GM03348 (cell line): ENCODE data around the gene ACAP3.

Experiments used
- DNase-seq: peaks from one replicate; pipeline ENCODE4 v3.0.0; 2012; ENCODE audit warnings: low spot score

Gene ACAP3, protein sequence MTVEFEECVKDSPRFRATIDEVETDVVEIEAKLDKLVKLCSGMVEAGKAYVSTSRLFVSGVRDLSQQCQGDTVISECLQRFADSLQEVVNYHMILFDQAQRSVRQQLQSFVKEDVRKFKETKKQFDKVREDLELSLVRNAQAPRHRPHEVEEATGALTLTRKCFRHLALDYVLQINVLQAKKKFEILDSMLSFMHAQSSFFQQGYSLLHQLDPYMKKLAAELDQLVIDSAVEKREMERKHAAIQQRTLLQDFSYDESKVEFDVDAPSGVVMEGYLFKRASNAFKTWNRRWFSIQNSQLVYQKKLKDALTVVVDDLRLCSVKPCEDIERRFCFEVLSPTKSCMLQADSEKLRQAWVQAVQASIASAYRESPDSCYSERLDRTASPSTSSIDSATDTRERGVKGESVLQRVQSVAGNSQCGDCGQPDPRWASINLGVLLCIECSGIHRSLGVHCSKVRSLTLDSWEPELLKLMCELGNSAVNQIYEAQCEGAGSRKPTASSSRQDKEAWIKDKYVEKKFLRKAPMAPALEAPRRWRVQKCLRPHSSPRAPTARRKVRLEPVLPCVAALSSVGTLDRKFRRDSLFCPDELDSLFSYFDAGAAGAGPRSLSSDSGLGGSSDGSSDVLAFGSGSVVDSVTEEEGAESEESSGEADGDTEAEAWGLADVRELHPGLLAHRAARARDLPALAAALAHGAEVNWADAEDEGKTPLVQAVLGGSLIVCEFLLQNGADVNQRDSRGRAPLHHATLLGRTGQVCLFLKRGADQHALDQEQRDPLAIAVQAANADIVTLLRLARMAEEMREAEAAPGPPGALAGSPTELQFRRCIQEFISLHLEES

DNA sequence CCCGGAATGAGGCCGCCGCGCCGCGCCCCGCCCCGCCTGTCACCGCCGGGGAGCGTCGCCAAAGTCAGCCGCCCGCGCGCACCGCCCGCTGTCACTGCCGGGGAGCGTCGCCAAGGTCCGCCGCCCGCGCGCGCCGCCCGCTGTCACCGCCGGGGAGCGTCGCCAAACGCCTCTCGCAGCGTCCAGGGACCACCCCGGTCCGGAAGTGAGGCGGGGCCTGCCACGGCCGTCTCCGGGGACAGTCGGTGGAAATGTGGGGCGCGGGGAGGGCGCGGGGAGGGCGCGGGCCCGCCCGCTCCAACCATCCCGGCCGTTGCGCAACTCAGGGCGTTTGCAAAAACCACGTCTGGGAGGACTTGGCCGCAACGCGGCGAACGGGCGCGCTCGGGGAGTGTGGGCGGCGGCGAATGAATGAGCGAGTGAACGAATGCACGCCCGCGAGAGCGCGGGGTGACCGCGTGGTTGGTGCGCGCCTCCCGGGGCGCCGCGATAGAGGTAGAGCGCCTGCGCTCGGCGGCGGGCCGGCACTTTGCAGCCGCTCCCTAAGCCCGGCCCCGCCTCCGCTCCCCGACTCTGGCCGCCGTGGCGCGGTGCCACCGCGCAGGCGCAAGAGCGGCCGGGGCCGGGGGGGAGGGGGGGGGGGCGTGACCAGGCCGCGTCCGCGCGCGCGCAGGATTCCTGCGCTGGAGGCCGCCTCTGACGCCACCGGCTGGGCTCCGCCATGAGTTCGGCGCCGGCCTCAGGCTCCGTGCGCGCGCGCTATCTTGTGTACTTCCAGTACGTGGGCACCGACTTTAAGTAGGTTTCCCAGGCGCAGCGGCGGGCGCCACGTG, at the start of gene ACAP3, which contains the start of gene PUSL1:
TSS of gene ACAP3 (minus strand) at position 8 of the 833 bp plus-strand sequence. CDS start 115 bp downstream, outside the sequence.
TSS of gene PUSL1 (plus strand) at position 675 of the 833 bp plus-strand sequence. CDS start at position 722, 47 bp downstream.
- DNase-seq, result peak; percentile 100

DNA sequence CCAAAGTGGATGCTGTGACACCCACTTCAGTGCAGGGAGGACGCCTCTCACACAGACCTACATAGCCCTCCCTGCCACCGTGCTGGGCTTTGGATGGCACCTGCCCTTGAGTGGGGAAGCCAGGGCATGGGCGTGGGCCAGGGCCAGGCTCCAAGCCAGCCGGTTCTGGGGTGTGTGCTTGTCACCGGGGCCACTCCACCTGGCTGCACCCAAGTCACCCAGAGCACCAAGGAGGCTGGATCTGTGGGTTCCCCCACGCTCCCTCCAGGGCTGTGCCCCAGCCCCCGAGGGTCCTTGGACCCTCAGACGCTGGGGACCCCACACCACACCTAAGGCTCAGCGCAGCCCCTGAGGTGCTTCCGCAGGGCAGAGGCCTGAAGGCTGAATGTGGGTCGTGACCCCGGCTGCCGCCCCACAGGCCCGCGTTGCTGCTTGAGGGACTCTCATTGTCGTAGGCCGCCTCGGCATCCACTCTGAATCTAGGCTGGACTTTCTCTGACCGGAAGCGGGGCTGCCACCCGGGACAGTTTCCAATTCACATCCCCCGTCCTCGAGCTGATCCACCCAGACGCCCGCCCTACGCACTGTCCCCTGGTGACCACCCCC, 49.2 kb upstream of the ACAP3 start:
- no peak for DNase-seq

- no peak for DNase-seq
Observed at GRCh38 chr1:1356166-1356795, 48.6 kb upstream of the ACAP3 start.

- peak; percentile 49 for DNase-seq
Observed at GRCh38 chr1:1355416-1355815, 47.7 kb upstream of the ACAP3 start.

GRCh38 chr1:1354271-1355247, 46.8 kb upstream of the ACAP3 start:
- no peak for DNase-seq

GRCh38 chr1:1353389-1354151, 45.8 kb upstream of the ACAP3 start:
- DNase-seq, result no peak

- DNase-seq, result no peak
Observed at GRCh38 chr1:1352786-1353388, 45.2 kb upstream of the ACAP3 start.

DNA sequence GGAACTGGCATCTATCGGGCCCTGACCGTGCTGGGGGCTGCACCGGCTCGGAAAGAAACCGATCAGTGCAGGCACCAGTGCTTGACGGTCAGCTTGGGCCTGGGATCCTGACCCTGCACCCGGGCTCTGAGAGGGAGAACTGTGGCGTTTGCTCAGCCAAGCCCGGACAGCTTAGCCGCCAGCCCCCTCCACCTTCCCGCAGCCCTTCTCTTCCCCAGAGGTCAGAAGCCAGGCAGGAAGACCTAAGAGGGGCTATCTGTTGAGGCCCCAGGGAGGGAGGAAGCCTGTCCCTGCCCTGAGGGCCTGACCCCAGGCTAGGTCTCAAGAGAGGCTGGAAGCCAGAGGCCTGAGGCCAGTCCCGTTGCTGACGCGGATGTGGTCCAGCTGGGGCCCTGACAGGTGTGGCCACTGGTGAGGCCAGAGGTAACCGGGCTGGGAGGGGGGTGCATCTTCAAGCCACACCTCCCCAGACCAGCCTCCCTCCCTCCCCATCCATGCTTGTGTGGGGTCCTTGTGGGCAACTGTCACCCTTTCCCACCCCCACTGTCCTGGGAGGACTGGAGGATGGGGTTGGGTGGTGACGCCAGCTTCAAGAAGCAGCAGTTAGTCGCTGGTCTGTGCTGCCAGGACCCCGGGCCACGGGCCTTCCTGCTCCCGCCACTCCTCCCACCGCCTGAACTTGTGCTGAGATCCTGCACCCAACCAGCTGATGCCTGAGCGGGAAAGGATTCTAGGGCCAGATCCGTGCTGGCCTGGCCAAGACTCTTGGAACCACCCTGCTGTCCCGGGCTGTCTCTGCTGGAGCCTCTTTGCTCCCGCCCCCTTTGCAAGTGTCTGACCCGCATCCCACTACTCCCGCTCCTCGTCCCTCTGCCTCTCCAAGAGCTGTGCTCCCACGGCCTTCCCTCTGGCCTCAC, 44.0 kb upstream of the ACAP3 start:
- DNase-seq, result peak; percentile 43

DNA sequence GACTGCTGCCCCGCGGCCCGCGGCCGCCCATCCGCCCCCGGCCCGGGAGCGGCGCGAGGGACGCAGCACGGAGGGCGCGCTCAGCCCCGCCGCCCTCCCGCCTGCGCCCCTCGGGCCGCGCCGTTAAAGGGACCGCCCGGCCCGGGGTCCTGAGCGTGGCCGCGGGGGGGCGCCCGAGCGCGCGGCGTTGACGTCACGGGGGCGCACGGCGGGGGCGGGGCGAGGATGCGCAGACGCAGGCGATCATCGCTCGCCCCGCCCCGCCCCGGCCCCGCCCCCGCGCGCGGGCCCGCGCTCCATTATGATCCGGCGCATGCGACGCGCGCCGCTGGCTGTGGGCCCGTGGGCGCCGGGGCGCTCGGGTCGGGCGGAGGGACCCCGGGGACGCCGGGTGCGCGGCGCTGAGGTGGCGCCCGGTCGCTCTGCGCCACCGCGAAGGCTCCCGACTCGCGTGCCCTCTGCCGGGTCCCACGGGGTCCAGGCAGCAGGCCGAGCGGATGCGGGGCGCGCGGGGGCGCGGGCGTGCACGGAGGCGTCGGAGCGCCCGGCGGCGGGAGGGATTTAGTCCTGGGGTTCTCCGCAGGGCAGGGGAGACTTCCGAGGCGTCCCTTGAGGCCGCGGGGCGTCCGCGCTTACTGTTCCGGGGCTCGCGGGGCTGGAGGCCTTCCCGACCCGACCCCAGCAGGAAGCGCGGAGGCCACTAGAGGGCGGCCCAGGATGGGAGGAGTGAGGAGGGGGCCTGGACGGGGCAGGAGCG, 41.7 kb upstream of the ACAP3 start, which contains the start of gene DVL1:
TSS of gene DVL1 (minus strand) at position 163 of the 757 bp plus-strand sequence. CDS start 353 bp downstream, outside the sequence.
- peak; percentile 93 for DNase-seq

GRCh38 chr1:1348420-1349255, 40.9 kb upstream of the ACAP3 start:
- DNase-seq, result no peak

GRCh38 chr1:1347663-1348419, 40.1 kb upstream of the ACAP3 start:
- DNase-seq, result peak; percentile 42

GRCh38 chr1:1347026-1347595, 39.4 kb upstream of the ACAP3 start:
- DNase-seq, result no peak

DNA sequence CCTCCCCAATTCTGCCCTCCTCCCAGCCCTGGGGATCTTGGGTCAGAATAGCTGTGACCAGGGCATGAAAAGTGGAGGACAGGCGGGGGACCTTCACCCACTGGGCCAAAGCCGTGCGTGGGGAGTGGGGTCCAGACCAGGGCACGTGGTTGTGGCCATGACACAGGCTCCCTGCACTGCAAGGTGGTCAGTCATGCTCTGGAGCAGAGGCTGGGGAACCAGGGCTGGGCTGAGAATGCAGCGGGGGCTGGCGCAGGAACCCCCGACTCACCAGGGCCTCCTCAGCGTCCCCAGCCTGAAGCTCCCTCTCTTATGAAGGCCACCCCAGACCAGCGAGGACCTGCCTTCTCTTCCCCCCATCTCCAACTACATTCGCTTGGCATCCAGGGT, 38.8 kb upstream of the ACAP3 start:
- no peak for DNase-seq

DNA sequence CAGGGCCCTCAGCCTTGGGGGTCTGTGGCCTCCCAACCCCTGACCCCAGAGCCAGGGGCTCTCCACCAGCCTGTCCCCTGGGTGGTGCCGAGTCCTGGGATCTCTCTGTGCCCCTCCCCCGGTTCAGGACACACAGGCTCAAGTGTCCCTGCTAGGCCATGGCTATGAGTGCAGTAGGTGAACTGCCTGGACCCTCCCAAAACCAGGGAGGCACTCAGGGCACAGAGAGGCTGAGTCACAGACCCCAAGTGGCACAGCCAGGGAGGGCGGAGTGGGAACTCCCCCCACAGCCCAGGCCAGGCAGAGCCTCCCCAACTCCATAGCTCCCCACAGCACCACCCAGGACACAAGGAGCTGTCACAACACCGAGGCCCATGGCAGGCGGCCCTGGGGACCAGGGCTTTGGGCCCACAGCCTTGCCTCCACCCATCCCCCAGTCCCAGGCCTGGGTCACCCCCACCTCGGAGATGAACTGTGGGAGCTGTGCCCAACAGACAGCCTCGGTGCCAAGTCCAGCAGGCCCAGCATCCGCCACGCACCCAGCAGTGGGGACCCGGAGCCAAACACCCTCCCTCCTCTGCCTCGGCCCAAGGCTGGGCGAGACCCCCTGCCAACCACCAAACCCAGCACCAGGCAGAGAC, 38.2 kb upstream of the ACAP3 start:
- DNase-seq, result no peak
